22Rv1 (cell line): ENCODE results near the gene NOS3.

Source experiments
- CTCF ChIP-seq: fragments of 450-650 bp; IDR thresholded peaks from 2 replicates; pipeline ENCODE4 v1.5.1; 2017; ENCODE audit warnings: mild to moderate bottlenecking
- ZFX ChIP-seq: fragments of 450-650 bp; IDR thresholded peaks from 2 replicates; pipeline ENCODE4 v1.6.1; 2017; ENCODE audit warnings: antibody characterized with exemption, borderline replicate concordance

DNA sequence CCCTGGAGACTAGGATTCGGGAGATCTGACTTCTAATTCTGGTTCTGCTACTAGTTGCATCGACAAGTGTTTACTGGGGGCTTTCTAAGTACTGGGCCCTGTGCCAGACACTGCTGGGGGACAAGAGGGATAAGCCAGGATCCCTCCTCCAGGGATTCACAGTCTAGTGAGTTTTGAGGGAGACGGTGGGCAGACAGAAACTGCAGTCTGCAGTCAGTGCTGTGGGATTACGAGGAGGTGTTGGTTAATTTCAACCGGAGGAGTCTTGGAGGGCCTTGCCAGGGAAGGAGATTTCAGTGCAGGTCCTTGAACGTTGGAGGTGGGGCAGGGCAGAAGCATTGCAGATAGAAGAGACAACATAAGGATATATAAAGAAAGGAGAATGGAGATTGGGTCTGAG, 9.2 kb upstream of the NOS3 start:
- TF ChIP-seq CTCF: no peak
- no peak for TF ChIP-seq ZFX
